Keratinocyte (primary cell): Measurements from ENCODE around the gene SPATC1L. TPM values are rescaled to one million over a fixed set of nuclear protein-coding genes. Genes with fewer than 3 reads are reported as not detected.
"Not testable (repeated sequence)": the region's sequence is repeated elsewhere in the genome, so short reads cannot be mapped to it uniquely, and the experiment has no call there.

Experiments
- DNase-seq: peaks from one replicate; pipeline ENCODE4 v3.0.0-alpha.2; 2011; ENCODE audit warnings: low read depth, missing footprints, low spot score
- FAIRE-seq: peaks from 2 replicates; lab custom pipeline; 2011; peaks lifted over from hg19 to GRCh38; lab: Jason Lieb, UNC
- H2AFZ ChIP-seq: 2 replicates; pipeline ENCODE4 v1.6.0; 2012; ENCODE audit warnings: low read length, control low read depth, inconsistent platforms; ENCODE audit not compliant: control insufficient read depth
- H3K27ac ChIP-seq: 2 replicates; pipeline ENCODE4 v1.5.1; 2011; ENCODE audit warnings: low read length; ENCODE audit not compliant: control insufficient read depth, insufficient read depth
- H3K27me3 ChIP-seq: 3 replicates; pipeline ENCODE4 v1.6.0; 2011; ENCODE audit warnings: low read length; ENCODE audit not compliant: control insufficient read depth, insufficient read depth; ENCODE audit errors: extremely low read depth
- H3K36me3 ChIP-seq, 2 experiments: 2 replicates in 1 of 2; 3 replicates in 1 of 2; pipeline ENCODE4 v1.5.1; 2011; ENCODE audit warnings: low read length in 2 of 2, mild to moderate bottlenecking in 1 of 2; ENCODE audit not compliant: control insufficient read depth in 2 of 2, insufficient read depth in 2 of 2; ENCODE audit errors: extremely low read depth in 1 of 2
- H3K4me1 ChIP-seq: 3 replicates; pipeline ENCODE4 v1.5.1; 2011; ENCODE audit warnings: low read length; ENCODE audit not compliant: control insufficient read depth, insufficient read depth; ENCODE audit errors: extremely low read depth
- H3K4me2 ChIP-seq: 3 replicates; pipeline ENCODE4 v1.6.0; 2011; ENCODE audit warnings: low read depth, low read length; ENCODE audit not compliant: control insufficient read depth, insufficient read depth; ENCODE audit errors: extremely low read depth
- H3K4me3 ChIP-seq, 3 experiments: fragments of 200-600 bp in 1 of 3; sonication (generic) in 1 of 3; 2 replicates in 2 of 3; 3 replicates in 1 of 3; pipeline ENCODE4 v1.5.1; 2011 to 2016; ENCODE audit warnings: low read length in 3 of 3, mild to moderate bottlenecking in 3 of 3, control low read depth in 2 of 3, inconsistent platforms in 1 of 3, low read depth in 1 of 3, mixed read lengths in 1 of 3, mixed run types in 1 of 3, moderate library complexity in 1 of 3; ENCODE audit not compliant: control insufficient read depth in 2 of 3, insufficient read depth in 2 of 3; ENCODE audit errors: extremely low read depth in 1 of 3
- H3K79me2 ChIP-seq: 2 replicates; pipeline ENCODE4 v1.6.0; 2012; ENCODE audit warnings: low read length; ENCODE audit not compliant: control insufficient read depth, insufficient read depth
- H3K9ac ChIP-seq: 3 replicates; pipeline ENCODE4 v1.6.0; 2011; ENCODE audit warnings: low read length; ENCODE audit not compliant: control insufficient read depth, insufficient read depth; ENCODE audit errors: extremely low read depth
- H3K9me1 ChIP-seq: 3 replicates; pipeline ENCODE4 v1.6.0; 2011; ENCODE audit warnings: low read length; ENCODE audit not compliant: control insufficient read depth, insufficient read depth; ENCODE audit errors: extremely low read depth
- H3K9me3 ChIP-seq: 2 replicates; pipeline ENCODE4 v1.5.1; 2012; ENCODE audit warnings: low read depth, low read length; ENCODE audit not compliant: control insufficient read depth
- H4K20me1 ChIP-seq: 3 replicates; pipeline ENCODE4 v1.6.0; 2011; ENCODE audit warnings: low read length; ENCODE audit not compliant: control insufficient read depth, insufficient read depth; ENCODE audit errors: extremely low read depth
- CTCF ChIP-seq, 3 experiments: IDR thresholded peaks in 1 of 3; conservative IDR thresholded peaks in 1 of 3; optimal IDR thresholded peaks in 1 of 3; 2 replicates in 2 of 3; 3 replicates in 1 of 3; pipeline versions ENCODE3 to v1.5.1; 2011; ENCODE audit warnings: low read length in 3 of 3, mild to moderate bottlenecking in 3 of 3, moderate library complexity in 2 of 3, control low read depth in 1 of 3, inconsistent platforms in 1 of 3; ENCODE audit not compliant: insufficient read depth in 2 of 3; ENCODE audit errors: extremely low read depth in 1 of 3
- EZH2 ChIP-seq: IDR thresholded peaks from one replicate; pipeline ENCODE4 v1.6.1; 2012; ENCODE audit warnings: inconsistent platforms, mild to moderate bottlenecking, low read length, moderate library complexity
- dilution Hi-C: fragments of 300-500 bp; cut with MboI; formaldehyde crosslinking; loops from one replicate; pipeline ENCODE4 v1.7.0; 2020; ENCODE audit warnings: low sequenced_read_pairs; ENCODE audit not compliant: extremely low pct_ligation_motif_present
- polyA plus RNA-seq, 5 experiments: library from polyadenylated mRNA; depleted of rRNA in 3 of 5; stranded (reverse) in 3 of 5; stranded (forward) in 1 of 5; unstranded in 1 of 5; fragments of >200 nt; gene quantifications; 1 replicate in 1 of 5; 2 replicates in 3 of 5; 3 replicates in 1 of 5; pipeline versions ENCODE4 v1.2.1 to v1.2.3, GENCODE V29; 2011 to 2012; ENCODE audit warnings: missing spikeins in 2 of 5, low read depth in 1 of 5, low replicate concordance in 1 of 5

The SPATC1L gene
- polyA plus RNA-seq, 1 donor (not counting 4 experiments of a cell fraction or from before 2014, with no cell fraction given), result 1.3 TPM

GRCh38 chr21:46184625-46185555, 631 bp upstream of the SPATC1L start:
- H3K27ac ChIP-seq, result peak overlapping the region; percentile 63
- FAIRE-seq (no peak), DNase-seq (no peak)
- H3K4me3 ChIP-seq, result peak overlapping the region; percentile 36 to 73 (median 63)
- dilution Hi-C loops, result no loop called here
- H3K9ac ChIP-seq, result peak overlapping the region; percentile 62
- peaks cover 15% of the 10 kb centered on the region for H3K4me1 ChIP-seq
- peak overlapping the region; percentile 73 for H3K4me2 ChIP-seq
- H2AFZ ChIP-seq, result peak overlapping the region; percentile 68
- no peaks in the 10 kb centered on the region for H3K9me1 ChIP-seq
- H4K20me1 ChIP-seq, result peaks cover 3% of the 10 kb centered on the region
- no peak for TF ChIP-seq CTCF (optimal IDR thresholded peaks at IDR 0.05 in 1 of 3, IDR thresholded peaks at IDR 0.05 in 1 of 3, conservative IDR thresholded peaks at IDR 0.05 in 1 of 3; ENCODE audit: extremely low read depth in 1 of 3, insufficient read depth in 2 of 3, low read length in 3 of 3)
- TF ChIP-seq EZH2, result no peak
- H3K79me2 ChIP-seq, result no peaks in the 10 kb centered on the region
- no peaks in the 10 kb centered on the region for H3K27me3 ChIP-seq
- no peaks in the 10 kb centered on the region for H3K9me3 ChIP-seq
- peaks cover 7 to 11% of the 10 kb centered on the region in 2 experiments for H3K36me3 ChIP-seq

GRCh38 chr21:46183337-46183909, 836 bp downstream of the SPATC1L start:
- Histone ChIP-seq H3K9ac (peak overlapping the region; percentile 62), H3K4me2 (peak overlapping the region; percentile 74), H3K4me3 (peak overlapping the region in 1 of 3 experiments; percentile 63)

More at GRCh38 chr21:46183337-46183909, 836 bp downstream of the SPATC1L start:
- H3K36me3 ChIP-seq, dilution Hi-C loops, FAIRE-seq, H3K4me1 ChIP-seq, H3K9me3 ChIP-seq, DNase-seq, H4K20me1 ChIP-seq, H3K9me1 ChIP-seq, H3K27me3 ChIP-seq, H3K27ac ChIP-seq, H3K79me2 ChIP-seq, H2AFZ ChIP-seq: not testable (repeated sequence)
